Right lobe of liver (tissue), 6 donors: ENCODE measurements around the gene SMIM26. TPM values are rescaled to one million over a fixed set of nuclear protein-coding genes. Genes with fewer than 3 reads are reported as not detected.

Experiments
- ATAC-seq, 4 donors: fragments of 200-7000 bp; cut with Tn5 transposase; one replicate each; pipeline ENCODE4 v1.9.1; 2020; ENCODE audit warnings: mild to moderate bottlenecking in 4 of 4, moderate library complexity in 4 of 4
- DNase-seq, 3 donors: peaks; one replicate each; pipeline ENCODE4 v3.0.0-alpha.2; 2020
- H3K27ac ChIP-seq, 3 donors: fragments of 200-600 bp; one replicate each; pipeline ENCODE4 v1.8.0; 2022
- H3K27me3 ChIP-seq, 2 donors: fragments of 200-600 bp; one replicate each; pipeline ENCODE4 v1.8.0; 2022
- H3K36me3 ChIP-seq, 4 donors: fragments of 200-600 bp; sonication (generic) in 1 of 4; one replicate each; pipeline versions ENCODE4 v1.5.1 to v1.8.0; 2017 to 2022; ENCODE audit warnings: control low read depth in 1 of 4
- H3K4me1 ChIP-seq, 4 donors: fragments of 200-600 bp; sonication (generic) in 1 of 4; one replicate each; pipeline versions ENCODE4 v1.5.1 to v1.8.0; 2017 to 2022; ENCODE audit warnings: control low read depth in 1 of 4
- H3K4me3 ChIP-seq, 3 donors: fragments of 200-600 bp; one replicate each; pipeline ENCODE4 v1.8.0; 2022
- H3K9me3 ChIP-seq, 4 donors: fragments of 200-600 bp; sonication (generic) in 1 of 4; one replicate each; pipeline versions ENCODE4 v1.5.1 to v1.8.0; 2017 to 2022; ENCODE audit warnings: control low read depth in 1 of 4
- CTCF ChIP-seq, 4 donors: fragments of 200-600 bp in 3 of 4; fragments of 450-650 bp in 1 of 4; IDR thresholded peaks; one replicate each; pipeline versions ENCODE4 v1.5.1 to v1.8.0; 2016 to 2022; ENCODE audit warnings: antibody characterized with exemption in 4 of 4, mild to moderate bottlenecking in 2 of 4
- POLR2A ChIP-seq: fragments of 450-650 bp; IDR thresholded peaks from one replicate; pipeline ENCODE4 v1.6.1; 2017; ENCODE audit warnings: antibody characterized with exemption, mild to moderate bottlenecking
- WGBS: methylation state at CpG from one replicate; pipeline ENCODE4 v1.1.6; 2018; ENCODE audit warnings: low coverage, low lambda C conversion rate; ENCODE audit not compliant: insufficient coverage; ENCODE audit errors: missing lambda C conversion rate; 5-methylcytosine and 5-hydroxymethylcytosine counted together
- intact Hi-C, 2 donors: fragments of 100-400 bp; cut with DNase I; formaldehyde crosslinking; loops; one replicate each; pipeline versions ENCODE4 v1.11.2 to v1.14.1; 2022
- total RNA-seq, 6 experiments: library from RNA; depleted of rRNA in 2 of 6; stranded (reverse); fragments of >200 nt in 2 of 6; fragmentation: NEBNext Ultra II Directional in 3 of 6; extraction: Animal tissue kit (Norgen Biotek cat#: 25700) in 3 of 6; gene quantifications; one replicate each; pipeline versions ENCODE4 v1.1.0 to v1.2.4, GENCODE V29; 2016 to 2023
- donor health status: DM: no; HTN: yes; CAD: no.
- donor health status: DM: no; HTN: no; CAD: no.
- donor health status: DM: no; HTN: no; CAD: no.
- donor health status: DM: no; HTN: yes; CAD: no.
- donor health status: DM: no; HTN: yes; CAD: no.

The SMIM26 gene
- total RNA-seq, 6 experiments from 2014 or later: 38.5 to 104 (median 42.4) TPM

- Histone ChIP-seq H3K27ac (no peak overlapping the region), H3K4me1 (no peaks in the 10 kb centered on the region), H3K9me3 (no peaks in the 10 kb centered on the region), H3K27me3 (no peaks in the 10 kb centered on the region), H3K4me3 (no peak overlapping the region), H3K36me3 (peaks cover 0 to 3% (median 0%) of the 10 kb centered on the region in 4 donors)
- TF ChIP-seq POLR2A: no peak
- no peak for TF ChIP-seq CTCF (IDR thresholded peaks at IDR 0.05)
- ATAC-seq: no peak
- intact Hi-C loops: no loop called here
- DNase-seq: no peak
These were observed 29.0 kb downstream of the SMIM26 start for GRCh38 chr20:18596270-18596669.

GRCh38 chr20:18609741-18610140 lies 42.5 kb downstream of the SMIM26 start:
- Histone ChIP-seq H3K36me3 (no peaks in the 10 kb centered on the region), H3K4me3 (no peak overlapping the region), H3K27ac (no peak overlapping the region), H3K27me3 (no peaks in the 10 kb centered on the region), H3K4me1 (no peaks in the 10 kb centered on the region), H3K9me3 (no peaks in the 10 kb centered on the region)
- no peak for TF ChIP-seq POLR2A
- DNase-seq (no peak), ATAC-seq (no peak)
- intact Hi-C loops: no loop called here

- no peak for TF ChIP-seq POLR2A
- TF ChIP-seq CTCF (IDR thresholded peaks at IDR 0.05): no peak
- DNase-seq (no peak), ATAC-seq (no peak)
- intact Hi-C loops: no loop called here
- Histone ChIP-seq H3K27ac (no peak overlapping the region), H3K9me3 (no peaks in the 10 kb centered on the region), H3K4me1 (no peaks in the 10 kb centered on the region), H3K36me3 (no peaks in the 10 kb centered on the region), H3K4me3 (no peak overlapping the region), H3K27me3 (no peaks in the 10 kb centered on the region)
- WGBS: 84% methylated on average over 6 of the region's 8 CpGs
These were observed 44.3 kb downstream of the SMIM26 start for GRCh38 chr20:18611492-18611891.

GRCh38 chr20:18613553-18613952 lies 46.3 kb downstream of the SMIM26 start:
- Histone ChIP-seq H3K4me1 (no peaks in the 10 kb centered on the region), H3K27ac (no peak overlapping the region), H3K9me3 (no peaks in the 10 kb centered on the region), H3K27me3 (no peaks in the 10 kb centered on the region), H3K4me3 (no peak overlapping the region), H3K36me3 (no peaks in the 10 kb centered on the region)
- TF ChIP-seq POLR2A (no peak), CTCF (IDR thresholded peaks at IDR 0.05) (no peak)
- DNase-seq (no peak), ATAC-seq (no peak)
- WGBS: 67% methylated on average over 1 of the region's 2 CpGs
- intact Hi-C loops: no loop called here

GRCh38 chr20:18614244-18614643 lies 47.0 kb downstream of the SMIM26 start:
- H3K36me3 ChIP-seq: no peaks in the 10 kb centered on the region
- no peaks in the 10 kb centered on the region for H3K9me3 ChIP-seq
- H3K4me1 ChIP-seq: no peaks in the 10 kb centered on the region
- DNase-seq: no peak
- H3K27ac ChIP-seq: no peak overlapping the region
- 91% methylated on average over 4 of the region's 5 CpGs for WGBS
- no peak overlapping the region for H3K4me3 ChIP-seq
- intact Hi-C loops: no loop called here
- no peak for ATAC-seq
- no peak for TF ChIP-seq CTCF (IDR thresholded peaks at IDR 0.05)
- TF ChIP-seq POLR2A: no peak
- H3K27me3 ChIP-seq: no peaks in the 10 kb centered on the region
